ENCODE results near the gene ID4.

The ID4 gene

DNA sequence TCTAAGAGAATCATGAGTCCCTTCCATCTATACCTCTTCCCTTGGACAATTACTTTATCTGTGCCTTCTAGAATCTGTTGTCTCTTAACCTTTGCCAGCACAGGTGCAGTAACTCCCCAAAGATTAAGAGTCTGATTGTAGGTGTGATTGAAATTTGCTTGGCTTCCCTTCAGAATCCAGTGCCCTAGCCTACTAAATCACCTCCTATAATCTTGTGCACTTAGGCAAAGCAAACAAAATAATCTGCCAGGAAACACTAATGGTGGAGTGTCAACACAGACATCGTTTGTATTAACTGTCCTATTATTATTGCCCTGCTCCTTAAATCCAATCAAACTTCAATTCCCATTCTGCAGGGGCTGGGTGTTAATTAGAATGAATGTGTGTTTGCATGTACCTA, 28.0 kb downstream of the ID4 start:
- no peak for TF ChIP-seq CTCF (IDR thresholded peaks at IDR 0.05; ENCODE audit: low read length, missing control alignments)
- DNase-seq (ENCODE audit: low read depth), result no peak
- H3K4me3 ChIP-seq (replicated peaks; ENCODE audit: low read depth, low read length), result no peak overlapping the region

GRCh38 chr6:19866173-19866984, 29.2 kb downstream of the ID4 start:
- no peak overlapping the region for H3K4me3 ChIP-seq (replicated peaks; ENCODE audit: low read depth, low read length)
- DNase-seq (ENCODE audit: low read depth), result no peak
- TF ChIP-seq CTCF (IDR thresholded peaks at IDR 0.05; ENCODE audit: low read length, missing control alignments), result no peak

GRCh38 chr6:19866985-19867627, 29.9 kb downstream of the ID4 start:
- no peak overlapping the region for H3K4me3 ChIP-seq (replicated peaks; ENCODE audit: low read depth, low read length)

GRCh38 chr6:19869464-19869863, 32.3 kb downstream of the ID4 start:
- DNase-seq (ENCODE audit: low read depth), result no peak
- no peak for TF ChIP-seq CTCF (IDR thresholded peaks at IDR 0.05; ENCODE audit: low read length, missing control alignments)
- H3K4me3 ChIP-seq (replicated peaks; ENCODE audit: low read depth, low read length), result no peak overlapping the region

More at GRCh38 chr6:19866985-19867627, 29.9 kb downstream of the ID4 start:
- no peak for TF ChIP-seq CTCF (IDR thresholded peaks at IDR 0.05; ENCODE audit: low read length, missing control alignments)
- DNase-seq (ENCODE audit: low read depth), result peak; percentile 34

- no peak overlapping the region for H3K4me3 ChIP-seq (replicated peaks; ENCODE audit: low read depth, low read length)
- TF ChIP-seq CTCF (IDR thresholded peaks at IDR 0.05; ENCODE audit: low read length, missing control alignments), result no peak
- no peak for DNase-seq (ENCODE audit: low read depth)
Observed at GRCh38 chr6:19870322-19870721, 33.2 kb downstream of the ID4 start.

DNA sequence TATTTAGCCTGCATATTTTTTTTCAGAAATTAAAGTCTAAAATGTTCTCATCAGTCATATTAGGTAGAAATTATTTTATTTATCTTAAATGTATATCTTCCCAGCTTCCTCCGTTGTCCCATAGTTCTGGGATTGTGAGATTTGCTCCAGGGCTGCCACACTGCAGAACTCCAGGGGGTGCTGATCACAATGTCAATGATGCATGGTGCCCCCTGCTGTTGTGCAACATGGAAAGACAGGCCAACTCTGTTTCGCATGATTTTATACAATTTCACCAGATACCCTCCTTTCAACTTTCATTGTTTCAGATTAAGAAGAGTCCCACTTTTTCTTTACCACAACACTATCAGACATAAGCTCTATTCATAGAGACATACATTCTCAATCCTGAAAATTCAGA, 35.9 kb downstream of the ID4 start:
- H3K4me3 ChIP-seq (replicated peaks; ENCODE audit: low read depth, low read length), result no peak overlapping the region
- DNase-seq (ENCODE audit: low read depth), result peak; percentile 3
- TF ChIP-seq CTCF (IDR thresholded peaks at IDR 0.05; ENCODE audit: low read length, missing control alignments), result peak; percentile 14

All from fibroblast of pulmonary artery (primary cell).